A204.1 (cell line): Measurements from ENCODE around the gene OR2T35.
"Not testable (repeated sequence)": the region's sequence is repeated elsewhere in the genome, so short reads cannot be mapped to it uniquely, and the experiment has no call there.

ENCODE experiments used
- FAIRE-seq: peaks from 2 replicates; lab custom pipeline; 2012; peaks lifted over from hg19 to GRCh38; lab: Jason Lieb, UNC

Gene OR2T35, protein sequence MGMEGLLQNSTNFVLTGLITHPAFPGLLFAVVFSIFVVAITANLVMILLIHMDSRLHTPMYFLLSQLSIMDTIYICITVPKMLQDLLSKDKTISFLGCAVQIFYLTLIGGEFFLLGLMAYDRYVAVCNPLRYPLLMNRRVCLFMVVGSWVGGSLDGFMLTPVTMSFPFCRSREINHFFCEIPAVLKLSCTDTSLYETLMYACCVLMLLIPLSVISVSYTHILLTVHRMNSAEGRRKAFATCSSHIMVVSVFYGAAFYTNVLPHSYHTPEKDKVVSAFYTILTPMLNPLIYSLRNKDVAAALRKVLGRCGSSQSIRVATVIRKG

DNA sequence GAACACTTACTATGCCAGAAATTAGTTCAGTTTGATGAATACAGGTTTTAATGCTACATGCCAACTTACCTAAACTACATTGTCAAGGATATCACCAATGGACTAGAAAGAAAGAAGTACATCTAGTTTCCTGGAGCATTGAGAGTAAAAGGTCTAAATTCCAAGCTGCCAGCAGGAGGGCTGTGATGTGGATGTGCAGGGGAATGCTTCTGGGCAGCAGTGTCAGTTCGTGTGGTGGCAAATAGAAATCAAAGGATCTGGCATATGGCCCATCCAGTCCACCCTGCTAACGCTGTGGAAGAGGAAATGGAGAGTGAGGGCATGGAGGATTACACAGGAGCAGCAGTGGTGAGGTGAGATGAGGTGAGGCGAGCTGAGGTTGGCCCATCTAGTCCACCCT, at the start of gene OR2T35:
Gene OR2T35, minus strand, starts transcription at position 101 of the 400 bp plus-strand sequence. CDS start 6,020 bp downstream, outside the sequence.
- not testable (repeated sequence) for FAIRE-seq

DNA sequence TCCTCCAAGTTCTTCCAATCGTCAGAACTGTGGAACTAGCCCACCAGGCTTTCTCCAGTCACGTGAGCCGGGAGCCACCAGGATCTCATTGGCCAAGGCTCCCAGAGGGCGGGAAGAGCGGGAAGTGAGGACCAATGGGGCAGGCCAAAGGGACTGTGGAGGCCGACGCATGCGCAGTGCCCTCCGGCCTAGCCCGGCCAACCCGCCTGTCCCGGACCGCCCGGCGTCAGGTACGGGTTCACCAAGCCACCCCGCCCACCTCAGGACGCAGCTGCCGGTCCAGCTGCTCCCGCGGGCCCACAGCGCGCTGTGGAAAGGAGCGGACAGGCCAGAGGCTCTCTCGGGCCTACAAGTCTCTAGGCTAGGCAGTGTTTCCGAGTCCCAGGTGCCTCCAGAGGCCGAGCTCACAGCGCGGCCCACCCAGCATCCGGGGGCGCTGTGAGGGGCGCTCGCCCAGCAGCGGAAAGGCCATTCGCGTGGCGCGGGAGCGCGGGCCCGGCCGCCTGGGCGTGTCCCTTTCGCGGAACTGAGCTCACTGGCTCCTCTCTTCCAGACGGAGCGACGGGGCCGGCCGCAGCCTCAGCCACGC, 46.6 kb upstream of the OR2T35 start:
- no peak for FAIRE-seq

DNA sequence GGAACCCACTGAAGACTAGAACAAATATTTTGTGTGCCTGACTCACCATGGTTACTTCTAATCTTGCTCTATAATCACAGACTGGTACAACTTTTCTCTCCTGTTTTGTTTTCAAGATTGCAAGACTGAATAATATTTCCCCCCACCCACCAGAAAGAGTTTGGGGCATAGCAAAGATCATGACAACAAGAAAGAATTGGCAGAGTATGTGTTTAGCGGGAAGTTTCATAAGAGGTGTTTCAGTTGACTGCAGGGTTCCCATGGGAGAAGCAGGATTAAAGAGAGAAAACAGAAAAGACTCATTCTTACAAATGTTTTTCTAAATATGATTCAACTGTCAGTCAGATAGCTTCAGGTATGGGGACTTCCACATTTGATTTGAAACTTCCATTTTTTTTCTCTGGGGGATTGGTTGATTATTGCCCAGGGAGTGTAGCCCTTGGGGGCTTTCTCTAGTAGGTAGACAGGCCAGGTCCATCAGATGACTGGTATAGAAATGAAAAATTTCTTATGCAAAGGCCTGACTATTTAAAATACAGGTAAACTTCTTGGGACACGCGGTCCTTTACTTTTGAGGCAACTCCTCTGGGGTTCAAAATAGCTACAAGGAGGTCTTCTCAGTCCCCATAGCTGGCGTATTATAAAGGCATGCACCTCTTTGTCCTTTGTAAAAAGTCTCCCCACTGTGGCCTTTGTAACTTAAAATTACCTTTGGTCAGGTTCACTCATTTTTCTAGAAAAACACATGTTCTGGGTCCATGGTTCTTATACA, 43.6 kb upstream of the OR2T35 start:
- FAIRE-seq = no peak

DNA sequence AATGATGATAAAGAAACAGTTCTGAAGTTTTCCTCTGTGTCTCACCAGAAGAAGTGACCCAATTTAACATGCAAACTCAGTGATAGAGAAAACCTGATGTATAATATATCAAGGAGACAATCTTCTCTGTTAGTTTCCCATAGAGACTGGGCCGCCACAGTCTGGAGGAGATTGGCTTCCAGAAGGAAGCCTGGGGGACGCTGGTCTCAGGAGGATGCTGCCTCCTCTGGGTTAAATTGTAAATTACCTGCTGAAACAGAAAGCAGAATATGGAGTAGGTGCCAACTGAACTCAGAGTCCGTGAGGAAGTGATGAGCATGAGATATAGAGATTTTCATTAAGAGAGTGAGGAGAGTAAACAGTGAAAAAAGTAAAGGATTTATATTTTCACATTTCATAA, 41.7 kb upstream of the OR2T35 start:
- no peak for FAIRE-seq

DNA sequence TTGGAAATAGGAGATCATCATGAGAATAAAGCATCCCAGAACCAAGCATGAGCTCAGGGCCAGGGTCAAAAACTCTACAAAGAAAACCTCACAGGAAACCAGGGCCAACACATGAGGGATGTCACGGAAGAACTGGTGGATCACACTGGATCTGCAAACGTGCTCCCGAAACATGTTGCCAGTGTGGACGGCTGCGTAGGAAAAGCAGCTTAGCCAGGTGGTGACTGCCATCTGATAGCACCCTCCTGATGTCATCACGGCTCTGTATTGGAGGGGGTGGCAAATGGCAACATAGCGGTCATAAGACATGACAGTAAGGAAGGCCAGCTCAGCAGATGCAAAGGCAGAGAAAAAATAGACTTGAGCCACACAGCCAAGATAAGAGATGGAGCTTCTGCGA, 36.6 kb upstream of the OR2T35 start:
- no peak for FAIRE-seq

DNA sequence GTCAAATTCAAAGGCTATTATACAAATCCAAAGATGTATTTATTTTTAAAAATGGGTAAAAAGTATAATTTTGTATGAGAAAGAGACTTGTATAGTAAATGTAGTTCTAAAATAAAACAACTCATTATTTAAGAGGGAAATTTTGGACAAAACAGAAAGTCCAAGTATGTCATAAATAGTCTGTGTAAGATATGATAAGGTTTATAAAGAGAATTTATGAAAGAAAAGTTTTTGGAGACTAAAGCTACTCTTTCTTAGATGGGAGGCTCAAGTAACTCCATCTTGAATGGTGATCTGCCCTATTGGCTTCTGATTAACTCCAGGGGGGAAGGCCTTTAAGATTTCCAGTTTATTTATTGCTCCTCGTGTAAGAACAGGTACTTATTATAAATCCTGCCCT, 24.9 kb upstream of the OR2T35 start:
- FAIRE-seq = no peak

DNA sequence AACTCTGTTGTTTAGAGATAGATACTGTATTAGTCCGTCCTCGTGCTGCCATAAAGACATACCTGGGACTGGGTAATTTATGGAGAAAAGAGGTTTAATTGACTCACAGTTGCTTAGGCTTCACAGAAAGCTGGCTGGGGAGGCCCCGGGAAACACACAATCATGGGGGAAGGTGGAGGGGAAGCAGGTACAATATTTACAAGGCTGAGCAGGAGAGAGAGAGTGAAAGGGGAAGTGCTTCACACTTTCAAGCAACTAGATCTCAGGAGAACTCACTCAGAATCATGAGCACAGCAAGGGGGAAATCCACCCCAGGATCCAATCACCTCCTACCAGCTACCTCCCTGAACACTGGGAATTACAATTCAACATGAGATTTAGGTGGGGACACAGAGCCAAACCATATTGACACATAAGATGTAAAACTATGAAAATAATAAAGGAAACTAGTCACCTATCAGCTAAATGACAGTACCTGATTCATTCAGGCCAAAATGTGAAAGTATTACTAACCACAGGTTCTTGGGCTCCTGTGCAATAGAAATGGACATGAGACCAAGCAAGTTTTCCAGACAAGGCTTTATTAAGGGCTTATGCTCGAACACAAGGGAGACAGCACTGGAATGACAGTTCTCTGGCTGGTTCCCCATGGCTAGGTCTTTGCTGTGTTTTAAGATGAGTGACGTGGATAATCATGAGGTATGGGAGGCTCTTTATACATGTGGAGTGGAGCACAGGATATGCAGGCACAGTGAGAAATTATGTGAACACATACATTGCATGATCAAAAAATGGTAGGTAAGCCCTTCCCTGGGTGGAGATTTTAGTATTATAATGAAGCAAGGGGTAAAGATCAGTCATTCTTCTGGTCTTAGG, 18.6 kb upstream of the OR2T35 start:
- FAIRE-seq = not testable (repeated sequence)

DNA sequence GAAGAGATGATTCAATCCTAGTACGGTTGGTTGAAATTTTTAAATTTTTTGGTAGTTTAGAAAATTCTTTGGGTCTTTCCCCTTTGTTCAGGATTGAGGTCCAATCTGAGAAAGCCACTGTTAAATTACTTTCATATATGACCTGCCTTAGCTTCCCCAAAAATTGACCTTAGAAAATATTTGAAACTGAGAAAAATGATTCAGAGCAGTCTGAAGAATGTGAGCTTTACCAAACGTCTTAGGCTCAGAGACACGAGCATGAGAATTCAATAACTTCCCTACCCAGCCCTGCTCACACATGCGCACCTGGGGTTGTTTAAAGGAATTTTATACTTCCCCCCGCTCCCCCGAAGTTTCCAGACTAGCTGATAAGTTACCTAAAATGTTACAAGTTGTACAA, 11.7 kb upstream of the OR2T35 start:
- FAIRE-seq = not testable (repeated sequence)

DNA sequence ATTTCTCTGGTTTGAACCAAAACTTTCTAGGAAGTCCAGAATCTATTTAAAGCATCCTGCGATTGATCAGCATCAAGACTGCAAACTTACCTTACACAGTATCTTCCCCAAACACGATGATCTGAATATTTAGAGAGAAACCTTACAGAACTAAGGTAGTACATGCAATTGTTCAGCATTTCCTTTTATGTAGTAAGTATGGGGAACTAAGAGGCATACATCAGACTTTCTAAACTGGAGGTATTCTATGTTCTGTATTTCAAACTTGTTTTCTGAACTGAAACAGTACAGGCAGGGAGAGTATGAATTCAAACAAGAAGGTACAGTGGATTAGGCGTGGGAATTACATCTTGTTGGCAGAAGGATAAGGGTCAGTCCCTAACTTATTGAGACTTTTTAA, 10.3 kb upstream of the OR2T35 start, which contains the start of gene OR2T27:
Gene OR2T27, minus strand, starts transcription at position 175 of the 400 bp plus-strand sequence. CDS start 4,644 bp downstream, outside the sequence.
- not testable (repeated sequence) for FAIRE-seq

DNA sequence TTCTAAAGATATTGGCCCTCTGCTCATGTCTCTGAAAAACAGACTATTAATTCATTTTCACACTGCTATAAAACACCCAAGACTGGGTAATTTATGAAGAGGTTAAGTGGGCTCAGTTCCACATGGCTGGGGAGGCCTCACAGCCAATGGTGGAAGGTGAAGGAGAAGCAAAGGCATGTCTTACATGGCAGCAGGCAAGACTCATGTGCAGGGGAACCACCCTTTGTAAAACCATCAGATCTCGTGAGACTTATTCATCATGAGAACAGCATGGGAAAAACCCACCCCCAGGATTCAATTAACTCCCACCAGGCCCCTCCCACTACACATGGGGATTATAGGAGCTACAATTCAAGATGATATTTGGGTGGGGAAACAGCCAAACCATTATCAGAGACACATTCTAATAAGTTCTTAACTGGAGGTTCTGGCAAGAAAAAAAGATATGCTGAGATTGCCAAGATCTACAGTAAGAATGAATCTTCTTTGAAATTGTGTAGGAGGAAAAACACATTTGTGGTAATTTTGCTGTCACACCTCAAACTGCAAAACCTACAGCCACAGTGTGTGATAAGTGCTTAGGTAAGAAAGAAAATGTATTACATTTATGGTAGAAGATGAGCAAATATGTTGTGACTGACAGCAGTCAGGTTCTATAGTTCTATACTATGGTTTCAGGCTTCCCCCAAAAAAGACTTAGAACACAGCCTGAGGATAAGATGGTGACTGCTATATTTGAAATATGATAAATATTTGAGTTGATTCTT, 3.9 kb upstream of the OR2T35 start:
- FAIRE-seq = not testable (repeated sequence)

DNA sequence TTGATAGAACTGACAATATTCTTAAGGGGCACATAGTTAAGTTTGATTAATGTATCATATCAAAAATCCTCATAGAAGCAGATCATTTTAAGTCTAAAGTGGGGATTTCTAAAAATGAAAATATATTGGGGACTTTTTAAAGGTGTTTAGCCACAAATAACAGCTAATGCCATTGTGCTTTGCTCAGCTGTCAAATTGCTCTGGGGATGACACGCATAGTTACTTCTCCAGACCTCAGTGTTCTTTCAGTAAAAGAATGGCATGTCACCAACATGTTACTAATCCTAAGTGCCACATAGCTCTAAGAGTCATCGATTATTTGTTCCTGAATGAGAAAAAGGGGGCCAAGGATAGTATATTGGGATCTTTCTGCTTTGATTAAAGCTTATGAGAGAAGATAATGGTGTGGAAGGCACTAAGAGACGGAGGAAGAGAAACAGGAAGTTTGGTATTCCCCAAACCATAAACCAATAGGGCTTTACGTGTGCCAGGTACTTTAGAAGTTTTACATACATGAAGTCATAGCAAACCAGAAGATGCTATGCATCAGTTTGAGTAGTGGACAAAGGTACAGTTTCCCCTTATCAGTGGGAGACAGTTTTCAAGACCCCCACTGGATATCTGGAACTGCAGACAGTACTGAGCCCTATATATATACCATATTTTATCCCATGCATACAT, 2.0 kb downstream of the OR2T35 start:
- FAIRE-seq = not testable (repeated sequence)

DNA sequence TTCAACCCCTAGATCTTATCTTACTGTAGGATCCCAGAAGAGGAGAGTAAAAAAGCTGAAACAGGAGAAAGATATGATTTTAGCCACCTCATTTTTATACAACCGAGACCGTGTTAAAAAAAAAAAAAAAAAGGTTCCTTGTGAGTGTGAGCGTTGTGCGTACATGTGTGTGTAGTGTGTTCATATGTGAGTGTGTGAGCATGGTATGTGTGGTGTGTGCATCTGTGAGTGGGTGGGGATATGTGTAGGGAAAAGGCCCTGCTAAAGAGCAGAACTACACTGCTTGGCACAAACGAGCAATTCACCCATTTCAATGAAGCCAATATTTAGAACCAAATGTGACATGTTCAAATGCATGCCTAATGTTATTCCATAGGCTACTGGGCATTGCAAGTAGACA, 3.5 kb downstream of the OR2T35 start:
- not testable (repeated sequence) for FAIRE-seq

DNA sequence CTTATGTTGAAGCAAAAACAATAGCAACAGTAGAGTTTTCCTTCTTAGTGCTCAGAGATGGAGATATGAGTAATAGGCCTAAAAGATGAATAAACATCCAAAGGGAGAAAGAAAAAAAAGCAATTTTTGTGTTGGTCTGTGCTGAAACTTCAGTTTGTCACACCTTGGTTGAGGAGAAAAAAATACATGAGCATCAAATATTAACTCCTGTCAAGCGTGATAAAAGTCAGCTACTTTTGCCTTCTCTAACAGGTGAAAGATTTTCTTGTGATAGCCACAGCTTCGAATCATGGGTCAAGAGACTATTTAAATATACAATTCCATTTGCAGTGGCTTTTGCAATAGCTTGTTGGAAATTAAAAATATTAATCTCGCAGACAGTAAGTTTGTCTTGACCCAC, 4.2 kb downstream of the OR2T35 start:
- not testable (repeated sequence) for FAIRE-seq

DNA sequence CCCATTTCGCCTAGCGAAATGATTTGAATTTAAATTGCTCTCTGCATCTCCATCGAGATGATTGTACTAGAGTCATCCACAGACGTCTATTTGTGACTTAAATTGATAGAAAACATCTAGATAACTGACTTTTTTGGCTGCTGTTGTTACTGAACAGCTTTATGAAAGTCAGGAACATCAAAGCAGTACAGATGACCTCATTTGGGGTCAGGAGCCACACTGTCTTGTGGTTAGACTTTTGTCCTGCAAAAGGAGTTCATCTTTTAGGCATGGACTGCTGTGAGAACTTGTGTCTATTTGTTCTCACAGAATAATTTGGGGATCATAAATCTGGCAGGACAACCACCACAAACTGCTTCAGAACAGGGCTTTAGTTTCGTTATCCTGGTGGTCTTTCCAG, 5.4 kb downstream of the OR2T35 start:
- not testable (repeated sequence) for FAIRE-seq

DNA sequence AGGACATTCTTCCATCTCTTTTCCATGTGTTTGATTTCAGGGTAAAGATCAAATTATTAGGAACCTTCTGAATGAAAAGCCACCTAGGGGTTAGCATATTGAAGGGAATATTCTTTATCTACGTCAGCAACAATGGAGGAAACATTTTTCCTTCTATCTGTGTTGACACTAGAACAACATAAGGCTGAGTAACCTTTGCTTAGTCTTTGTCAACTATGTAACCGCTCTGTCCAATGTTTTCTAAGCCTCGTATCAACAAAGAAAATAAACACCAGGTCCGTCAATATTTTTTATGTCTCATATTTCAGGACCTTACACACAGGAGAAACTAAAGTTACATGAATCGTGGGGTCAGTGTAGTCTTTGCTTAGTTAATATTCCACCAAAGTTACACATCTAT, 8.5 kb downstream of the OR2T35 start:
- not testable (repeated sequence) for FAIRE-seq

DNA sequence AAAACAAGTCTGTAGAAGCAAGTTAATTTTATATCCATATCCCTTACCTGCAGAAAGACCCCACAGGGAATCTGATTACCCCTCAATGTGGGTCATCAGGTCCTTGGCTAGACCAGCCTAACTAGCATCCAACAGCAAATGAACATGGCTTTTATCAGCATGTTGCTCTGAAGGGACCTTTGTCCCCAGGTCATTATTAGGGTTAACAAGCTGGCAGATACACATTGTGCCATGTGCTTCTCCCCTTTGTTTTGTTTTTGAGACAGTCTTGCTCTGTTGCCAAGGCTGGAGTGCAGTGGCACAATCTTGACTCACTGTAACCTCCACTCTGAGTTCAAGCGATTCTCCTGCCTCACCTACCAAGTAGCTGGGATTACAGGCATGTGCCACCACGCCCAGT, 10.1 kb downstream of the OR2T35 start, which contains the start of gene OR2T11:
Gene OR2T11, minus strand, starts transcription at position 101 of the 400 bp plus-strand sequence. CDS start 7,963 bp downstream, outside the sequence.
- FAIRE-seq = not testable (repeated sequence)

DNA sequence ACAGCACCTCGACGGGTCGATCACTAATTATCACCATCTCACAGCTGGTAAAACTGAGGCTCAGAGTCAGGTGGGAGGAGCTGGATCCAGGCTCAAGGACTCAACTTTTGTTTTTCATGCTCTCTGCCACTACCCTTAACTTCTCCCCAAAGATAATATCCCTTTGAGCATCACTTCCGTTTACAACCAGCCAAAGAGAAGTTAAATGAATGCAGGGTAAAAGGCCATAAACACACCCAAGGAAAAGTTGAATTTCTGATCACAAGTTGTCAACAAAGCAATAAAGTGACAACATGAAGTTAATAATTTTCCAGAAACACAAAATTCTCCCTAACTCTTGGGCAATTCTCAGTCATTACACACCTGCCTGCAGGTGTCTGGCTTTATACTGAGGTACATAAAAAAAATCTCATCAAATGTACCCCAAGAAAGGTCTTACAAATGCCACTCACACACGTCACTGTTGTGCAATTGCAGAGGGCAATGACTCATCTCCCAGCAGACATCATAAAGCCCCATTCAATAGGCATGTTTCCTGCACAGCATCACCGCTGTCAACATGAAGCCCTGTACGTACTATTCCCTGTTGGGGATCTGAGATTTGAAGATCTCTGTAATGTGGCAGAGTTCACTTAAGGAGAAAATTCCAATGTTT, 13.6 kb downstream of the OR2T35 start:
- FAIRE-seq = no peak

DNA sequence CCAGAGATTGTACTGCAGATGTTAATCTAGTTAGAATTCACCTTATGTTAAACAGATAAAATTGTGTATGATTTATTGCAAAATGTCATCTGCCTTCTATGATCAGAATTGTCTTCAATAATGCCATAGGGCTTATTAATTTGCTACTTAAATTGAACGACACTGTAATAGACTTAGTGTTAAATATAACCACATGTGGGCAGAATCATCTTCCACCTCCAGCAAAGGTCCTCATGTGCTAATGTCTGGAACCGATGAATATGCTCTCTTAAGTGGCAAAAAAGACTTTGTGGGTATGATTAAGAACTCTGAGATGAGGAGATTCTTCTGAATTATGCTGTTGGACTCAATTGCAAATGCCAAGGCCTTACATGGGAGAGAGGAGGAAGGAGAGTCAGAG, 14.5 kb downstream of the OR2T35 start:
- FAIRE-seq = no peak

DNA sequence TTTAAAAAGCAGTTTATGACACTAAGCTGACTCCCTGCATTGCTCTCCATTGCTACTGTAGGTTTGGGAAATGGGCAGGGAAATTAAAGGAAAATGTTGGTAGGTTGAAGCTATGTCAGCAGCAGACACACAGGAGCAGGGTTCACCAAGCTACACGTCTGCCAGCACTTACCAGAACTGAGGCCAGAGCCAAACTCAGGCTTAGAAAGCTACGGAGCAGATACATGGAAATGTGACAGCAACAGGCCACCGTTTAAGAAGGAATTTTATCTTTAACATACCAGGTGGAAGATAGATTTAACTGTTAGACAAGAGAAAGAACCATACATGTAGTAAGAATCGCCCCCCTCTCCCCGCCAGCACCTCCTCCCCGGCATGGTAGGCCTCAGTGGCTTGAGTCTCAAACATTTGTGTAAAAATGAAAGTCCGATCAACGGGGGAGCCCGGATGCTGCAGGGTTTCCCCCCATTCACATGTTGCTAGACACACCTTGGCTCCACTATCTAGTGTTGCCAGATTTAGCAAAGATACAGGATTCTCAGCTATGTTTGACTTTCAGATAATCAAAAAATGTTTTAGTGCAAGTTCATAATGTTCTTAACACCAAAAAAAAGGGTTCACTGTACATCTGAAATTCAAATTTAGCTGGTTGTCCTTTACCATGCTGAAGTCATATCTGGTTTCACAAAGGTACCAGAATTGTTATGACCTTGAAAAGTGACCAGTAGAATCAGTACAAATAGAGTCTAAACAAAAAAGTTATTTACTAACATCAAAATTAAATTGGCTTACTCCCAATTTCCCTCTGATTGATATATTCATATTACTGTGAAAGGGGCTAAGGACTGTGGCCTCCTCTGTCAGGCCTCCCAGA, 16.9 kb downstream of the OR2T35 start:
- FAIRE-seq = no peak
